ENCODE results near the gene KIF26A. TPM values are rescaled to one million over a fixed set of nuclear protein-coding genes. Genes with fewer than 3 reads are reported as not detected.
"Not testable (repeated sequence)": the region's sequence is repeated elsewhere in the genome, so short reads cannot be mapped to it uniquely, and the experiment has no call there.

Gene KIF26A
- total RNA-seq, 1 donor, result not detected

DNA sequence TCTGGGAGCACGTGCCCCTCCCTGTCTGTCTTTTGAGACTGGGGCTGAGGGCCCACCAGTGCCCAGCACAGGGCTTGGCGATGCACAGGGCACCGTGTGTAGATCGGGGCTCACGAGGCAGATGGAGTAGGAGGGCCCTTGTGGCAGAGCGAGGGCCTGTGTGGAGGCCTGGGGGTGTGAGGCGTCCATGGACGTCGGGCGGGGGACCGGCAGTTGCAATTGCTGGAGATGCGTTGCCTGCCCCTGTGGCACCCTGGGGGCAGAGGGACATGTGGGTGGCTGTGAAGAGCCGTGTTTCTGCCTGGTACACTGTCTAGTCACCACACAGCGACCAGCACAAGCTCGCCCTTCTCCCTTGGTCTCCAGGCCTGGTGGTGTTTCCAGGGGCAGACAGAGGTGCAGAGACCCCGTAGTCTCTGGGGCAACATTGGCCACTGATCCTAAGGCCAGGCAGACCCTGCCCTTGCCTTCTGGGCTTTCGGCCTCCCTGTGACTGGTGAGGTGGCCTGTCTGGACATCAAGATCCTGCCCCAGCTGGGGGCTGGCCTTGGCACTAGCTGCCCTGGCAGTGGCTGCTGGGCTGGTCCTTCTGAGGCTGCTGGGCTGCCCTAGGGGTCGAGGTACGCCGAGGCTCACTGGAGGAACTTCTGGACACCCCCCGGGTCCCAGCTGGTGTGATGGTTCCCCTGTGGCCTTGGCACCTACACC lies 14.5 kb downstream of the KIF26A start:
- TF ChIP-seq CTCF (IDR thresholded peaks at IDR 0.05; ENCODE audit: extremely low read depth, low read depth, low read length), result no peak
- no peaks in the 10 kb centered on the region for H3K9me3 ChIP-seq (ENCODE audit: low read depth, low read length)

GRCh38 chr14:104153394-104153755 lies 15.0 kb downstream of the KIF26A start:
- not testable (repeated sequence) for H3K27ac ChIP-seq (ENCODE audit: low read depth, low read length); H2AFZ ChIP-seq (ENCODE audit: low read length); H3K4me2 ChIP-seq (ENCODE audit: insufficient read depth, low read length); H3K4me3 ChIP-seq (ENCODE audit: insufficient read depth, low read length); H3K79me2 ChIP-seq (ENCODE audit: insufficient read depth, low read length); H3K4me1 ChIP-seq (ENCODE audit: insufficient read depth, low read length); H4K20me1 ChIP-seq (ENCODE audit: insufficient read depth, low read length); H3K36me3 ChIP-seq (ENCODE audit: insufficient read depth, low read length); DNase-seq (ENCODE audit: insufficient read length, low spot score, missing footprints); H3K27me3 ChIP-seq (ENCODE audit: insufficient read depth, low read length); H3K9me3 ChIP-seq (ENCODE audit: low read depth, low read length)

More for the DNA sequence above, 14.5 kb downstream of the KIF26A start:
- Histone ChIP-seq H2AFZ (ENCODE audit: low read length) (no peak overlapping the region), H3K27me3 (ENCODE audit: insufficient read depth, low read length) (no peaks in the 10 kb centered on the region), H4K20me1 (ENCODE audit: insufficient read depth, low read length) (no peaks in the 10 kb centered on the region), H3K79me2 (ENCODE audit: insufficient read depth, low read length) (no peaks in the 10 kb centered on the region), H3K4me1 (ENCODE audit: insufficient read depth, low read length) (no peaks in the 10 kb centered on the region), H3K4me2 (ENCODE audit: insufficient read depth, low read length) (no peak overlapping the region), H3K4me3 (ENCODE audit: insufficient read depth, low read length) (no peak overlapping the region), H3K27ac (ENCODE audit: low read depth, low read length) (no peak overlapping the region), H3K36me3 (ENCODE audit: insufficient read depth, low read length) (no peaks in the 10 kb centered on the region)
- DNase-seq (ENCODE audit: insufficient read length, low spot score, missing footprints), result no peak

- Histone ChIP-seq H3K4me2 (ENCODE audit: insufficient read depth, low read length) (no peak overlapping the region), H3K27ac (ENCODE audit: low read depth, low read length) (no peak overlapping the region), H3K9me3 (ENCODE audit: low read depth, low read length) (no peaks in the 10 kb centered on the region), H3K4me3 (ENCODE audit: insufficient read depth, low read length) (no peak overlapping the region), H3K36me3 (ENCODE audit: insufficient read depth, low read length) (no peaks in the 10 kb centered on the region), H3K79me2 (ENCODE audit: insufficient read depth, low read length) (no peaks in the 10 kb centered on the region), H3K27me3 (ENCODE audit: insufficient read depth, low read length) (no peaks in the 10 kb centered on the region), H4K20me1 (ENCODE audit: insufficient read depth, low read length) (no peaks in the 10 kb centered on the region), H2AFZ (ENCODE audit: low read length) (no peak overlapping the region), H3K4me1 (ENCODE audit: insufficient read depth, low read length) (no peaks in the 10 kb centered on the region)
- DNase-seq (ENCODE audit: insufficient read length, low spot score, missing footprints), result no peak
- TF ChIP-seq CTCF (IDR thresholded peaks at IDR 0.05; ENCODE audit: extremely low read depth, low read depth, low read length), result no peak
Measured at GRCh38 chr14:104154246-104154645, 15.9 kb downstream of the KIF26A start.

GRCh38 chr14:104155513-104155912 lies 17.1 kb downstream of the KIF26A start:
- Histone ChIP-seq H2AFZ (ENCODE audit: low read length) (no peak overlapping the region), H3K36me3 (ENCODE audit: insufficient read depth, low read length) (no peaks in the 10 kb centered on the region), H3K27ac (ENCODE audit: low read depth, low read length) (no peak overlapping the region), H3K27me3 (ENCODE audit: insufficient read depth, low read length) (no peaks in the 10 kb centered on the region), H3K4me1 (ENCODE audit: insufficient read depth, low read length) (no peaks in the 10 kb centered on the region), H4K20me1 (ENCODE audit: insufficient read depth, low read length) (no peaks in the 10 kb centered on the region), H3K9me3 (ENCODE audit: low read depth, low read length) (no peaks in the 10 kb centered on the region), H3K4me3 (ENCODE audit: insufficient read depth, low read length) (no peak overlapping the region), H3K4me2 (ENCODE audit: insufficient read depth, low read length) (no peak overlapping the region), H3K79me2 (ENCODE audit: insufficient read depth, low read length) (no peaks in the 10 kb centered on the region)
- DNase-seq (ENCODE audit: insufficient read length, low spot score, missing footprints), result no peak
- no peak for TF ChIP-seq CTCF (IDR thresholded peaks at IDR 0.05; ENCODE audit: extremely low read depth, low read depth, low read length)
